IMR-90 (cell line): ENCODE results near the gene TMCC1. TPM values are rescaled to one million over a fixed set of nuclear protein-coding genes. Genes with fewer than 3 reads are reported as not detected.

Experiments
- ATAC-seq: fragments of 200-7000 bp; cut with Tn5 transposase; 2 replicates; pipeline ENCODE4 v1.9.1; 2020; ENCODE audit warnings: low read depth, mild to moderate bottlenecking, moderate library complexity
- BruUV-seq: library from RNA; stranded (reverse); fragments of 400-500 nt; replicated peaks from 2 replicates; lab custom pipeline; 2021; lab: Mats Ljungman, UMichigan
- CTCF ChIA-PET: fragments of 300-600 bp; formaldehyde crosslinking; extraction: SDS; loops from one replicate; lab custom pipeline; 2021; ENCODE audit warnings: antibody characterized with exemption; lab: Yijun Ruan, JAX
- POLR2A ChIA-PET: fragments of 300-600 bp; sonication (Branson Sonifier 250); formaldehyde crosslinking; loops from one replicate; lab custom pipeline; 2022; ENCODE audit warnings: antibody characterized with exemption; ENCODE audit not compliant: unreplicated experiment; lab: Charles Lee
- DNase-seq: peaks from one replicate; pipeline ENCODE4 v3.0.0; 2013
- H2AFZ ChIP-seq: replicated peaks from 2 replicates; pipeline ENCODE3; 2013; ENCODE audit warnings: low read length, mild to moderate bottlenecking; ENCODE audit not compliant: poor library complexity
- H2AK5ac ChIP-seq: 2 replicates; pipeline ENCODE4 v1.6.1; 2013; ENCODE audit warnings: low read depth, low read length, inconsistent platforms
- H2AK9ac ChIP-seq: replicated peaks from 2 replicates; pipeline ENCODE3; 2013; ENCODE audit warnings: mild to moderate bottlenecking, low read depth, low read length, moderate library complexity; ENCODE audit not compliant: poor library complexity
- H2BK120ac ChIP-seq: 2 replicates; pipeline ENCODE4 v1.6.1; 2013; ENCODE audit warnings: low read depth, low read length, inconsistent platforms
- H2BK15ac ChIP-seq: 3 replicates; pipeline ENCODE4 v1.6.1; 2013; ENCODE audit warnings: low read depth, low read length, inconsistent platforms
- H2BK20ac ChIP-seq: 2 replicates; pipeline ENCODE4 v1.6.1; 2013; ENCODE audit warnings: low read depth, mild to moderate bottlenecking, inconsistent platforms, low read length, moderate library complexity
- H2BK5ac ChIP-seq: 2 replicates; pipeline ENCODE4 v1.6.1; 2013; ENCODE audit warnings: mild to moderate bottlenecking, low read depth, low read length, inconsistent platforms; ENCODE audit not compliant: poor library complexity, severe bottlenecking
- H3K14ac ChIP-seq: replicated peaks from 2 replicates; pipeline ENCODE4 v1.6.1; 2013; ENCODE audit warnings: low read depth, low read length, inconsistent platforms
- H3K18ac ChIP-seq: 2 replicates; pipeline ENCODE4 v1.6.1; 2013; ENCODE audit warnings: low read depth, low read length, control low read depth
- H3K23ac ChIP-seq: 2 replicates; pipeline ENCODE4 v1.6.1; 2013; ENCODE audit warnings: low read depth, low read length, inconsistent platforms
- H3K27ac ChIP-seq: 2 replicates; pipeline ENCODE4 v1.5.1; 2013; ENCODE audit warnings: mild to moderate bottlenecking, control low read depth, low read length; ENCODE audit not compliant: insufficient read depth
- H3K27me3 ChIP-seq: 2 replicates; pipeline ENCODE4 v1.6.1; 2013; ENCODE audit warnings: low read length; ENCODE audit not compliant: control insufficient read depth, insufficient read depth
- H3K36me3 ChIP-seq: 2 replicates; pipeline ENCODE4 v1.6.1; 2013; ENCODE audit warnings: low read length, mixed read lengths; ENCODE audit not compliant: control insufficient read depth, insufficient read depth
- H3K4ac ChIP-seq: 2 replicates; pipeline ENCODE4 v1.6.1; 2013; ENCODE audit warnings: low read depth, low read length, inconsistent platforms
- H3K4me1 ChIP-seq: 2 replicates; pipeline ENCODE4 v1.6.1; 2013; ENCODE audit warnings: low read length, mixed read lengths; ENCODE audit not compliant: control insufficient read depth, insufficient read depth
- H3K4me2 ChIP-seq: 2 replicates; pipeline ENCODE4 v1.6.1; 2013; ENCODE audit warnings: low read depth, mild to moderate bottlenecking, control low read depth, low read length, moderate library complexity
- H3K4me3 ChIP-seq: 2 replicates; pipeline ENCODE4 v1.5.1; 2013; ENCODE audit warnings: low read depth, mild to moderate bottlenecking, control low read depth, low read length, moderate library complexity; ENCODE audit not compliant: insufficient read depth
- H3K56ac ChIP-seq: 2 replicates; pipeline ENCODE4 v1.6.1; 2013; ENCODE audit warnings: low read length, inconsistent platforms; ENCODE audit not compliant: insufficient read depth; ENCODE audit errors: extremely low read depth
- H3K79me1 ChIP-seq, 2 experiments: 2 replicates each; pipeline ENCODE4 v1.6.1; 2013; ENCODE audit warnings: low read length in 2 of 2, inconsistent platforms in 1 of 2, low read depth in 1 of 2
- H3K9ac ChIP-seq: 2 replicates; pipeline ENCODE4 v1.6.1; 2013; ENCODE audit warnings: low read depth, low read length, control low read depth
- H3K9me1 ChIP-seq: 2 replicates; pipeline ENCODE4 v1.6.1; 2013; ENCODE audit warnings: low read length, inconsistent platforms; ENCODE audit not compliant: insufficient read depth
- H3K9me3 ChIP-seq: 2 replicates; pipeline ENCODE4 v1.6.1; 2013; ENCODE audit warnings: low read length; ENCODE audit not compliant: control insufficient read depth, insufficient read depth
- H4K20me1 ChIP-seq: 2 replicates; pipeline ENCODE4 v1.6.1; 2013; ENCODE audit warnings: low read length, inconsistent platforms; ENCODE audit not compliant: insufficient read depth
- H4K5ac ChIP-seq: 2 replicates; pipeline ENCODE4 v1.6.1; 2013; ENCODE audit warnings: mild to moderate bottlenecking, low read depth, low read length, control low read depth
- H4K8ac ChIP-seq, 2 experiments: 2 replicates each; pipeline ENCODE4 v1.6.1; 2013; ENCODE audit warnings: low read depth in 2 of 2, low read length in 2 of 2, control low read depth in 1 of 2, inconsistent platforms in 1 of 2
- H4K91ac ChIP-seq: 2 replicates; pipeline ENCODE4 v1.6.1; 2013; ENCODE audit warnings: low read depth, low read length, inconsistent platforms; ENCODE audit not compliant: insufficient read depth
- BHLHE40 ChIP-seq: fragments of 150-350 bp; IDR thresholded peaks from 2 replicates; pipeline ENCODE4 v1.6.1; 2016; ENCODE audit warnings: mild to moderate bottlenecking, low read depth, low read length
- CHD1 ChIP-seq: IDR thresholded peaks from 2 replicates; pipeline ENCODE4 v1.6.1; 2012; ENCODE audit warnings: low read depth, low read length, improper control_type of control experiment
- CTCF ChIP-seq: conservative IDR thresholded peaks from 2 replicates; pipeline ENCODE4 v1.5.1; 2012; ENCODE audit warnings: mild to moderate bottlenecking, low read depth, low read length, improper control_type of control experiment
- MAFK ChIP-seq: IDR thresholded peaks from 2 replicates; pipeline ENCODE4 v1.6.1; 2012; ENCODE audit warnings: low read depth, low read length, improper control_type of control experiment
- MAZ ChIP-seq: IDR thresholded peaks from 2 replicates; pipeline ENCODE4 v1.6.1; 2012; ENCODE audit warnings: low read depth, mild to moderate bottlenecking, low read length, improper control_type of control experiment, moderate library complexity, borderline replicate concordance
- MXI1 ChIP-seq: IDR thresholded peaks from 2 replicates; pipeline ENCODE4 v1.6.1; 2012; ENCODE audit warnings: low read depth, mild to moderate bottlenecking, low read length, moderate library complexity, borderline replicate concordance
- NFE2L2 ChIP-seq: fragments of 150-350 bp; IDR thresholded peaks from 2 replicates; pipeline ENCODE4 v1.6.1; 2016; ENCODE audit warnings: low read depth, mild to moderate bottlenecking, low read length
- POLR2A ChIP-seq: IDR thresholded peaks from 2 replicates; pipeline ENCODE4 v1.6.1; 2012; ENCODE audit warnings: mild to moderate bottlenecking, low read depth, low read length
- RCOR1 ChIP-seq: IDR thresholded peaks from 2 replicates; pipeline ENCODE4 v1.6.1; 2012; ENCODE audit warnings: mild to moderate bottlenecking, low read length, improper control_type of control experiment; ENCODE audit not compliant: insufficient replicate concordance
- RFX5 ChIP-seq: IDR thresholded peaks from 2 replicates; pipeline ENCODE4 v1.8.0; 2012; ENCODE audit warnings: low read depth, mild to moderate bottlenecking, low read length, moderate library complexity
- SMC3 ChIP-seq: fragments of 150-350 bp; IDR thresholded peaks from 2 replicates; pipeline ENCODE4 v1.6.1; 2016; ENCODE audit warnings: low read depth, mild to moderate bottlenecking, antibody characterized with exemption, low read length, moderate library complexity
- WGBS, 2 experiments: methylation state at CpG; one replicate each; pipeline versions ENCODE4 v1.1.5 to v1.1.7; 2013; ENCODE audit warnings: missing lambda C conversion rate in 2 of 2; ENCODE audit not compliant: insufficient read length in 1 of 2; ENCODE audit errors: extremely low coverage in 2 of 2; 5-methylcytosine and 5-hydroxymethylcytosine counted together
- dilution Hi-C: fragments of 300-500 bp; cut with HindIII; formaldehyde crosslinking; loops from one replicate; pipeline ENCODE4 v1.14.3; 2018; ENCODE audit warnings: low sequenced_read_pairs; ENCODE audit not compliant: unreplicated experiment
- in situ Hi-C: fragments of 300-500 bp; cut with MboI; formaldehyde crosslinking; loops from 3 replicates; pipeline ENCODE4 v1.14.3; 2019; ENCODE audit warnings: low sequenced_read_pairs, inconsistent platforms, mixed read lengths
- intact Hi-C: fragments of 100-400 bp; cut with micrococcal nuclease; formaldehyde crosslinking; loops from 2 replicates; pipeline ENCODE4 v1.10.0; 2022
- polyA plus RNA-seq, 3 experiments: library from polyadenylated mRNA; depleted of rRNA; stranded (reverse); fragments of >200 nt; gene quantifications; 2 replicates each; pipeline ENCODE4 v1.2.3, GENCODE V29; 2012; ENCODE audit warnings: low replicate concordance in 1 of 3
- total RNA-seq: library from RNA; depleted of rRNA; stranded (reverse); fragments of >200 nt; gene quantifications from 2 replicates; pipeline ENCODE4 v1.2.3, GENCODE V29; 2012

Gene TMCC1
- total and polyA plus RNA-seq, 2 of the 4 experiments (the other 2 are of a cell fraction): 5.0 to 7.3 TPM

GRCh38 chr3:129676985-129677384 lies 216.5 kb downstream of the TMCC1 start:
- H3K27me3 ChIP-seq: no peaks in the 10 kb centered on the region
- intact Hi-C loops: no loop called here

More at GRCh38 chr3:129676985-129677384, 216.5 kb downstream of the TMCC1 start:
- Histone ChIP-seq H3K36me3 (no peaks in the 10 kb centered on the region), H3K14ac (no peak overlapping the region), H3K56ac (no peak overlapping the region), H4K91ac (no peak overlapping the region), H3K79me1 (peaks cover 0 to 3% of the 10 kb centered on the region in 2 experiments; a peak in 1 of 4 replicates), H3K9ac (no peak overlapping the region), H4K8ac (no peak overlapping the region), H3K4me2 (no peak overlapping the region), H3K23ac (no peak overlapping the region), H2AK5ac (no peak overlapping the region), H3K4me3 (no peak overlapping the region), H3K4me1 (no peaks in the 10 kb centered on the region), H4K20me1 (no peaks in the 10 kb centered on the region; the same call in 1 of the 2 replicates), H3K9me3 (no peaks in the 10 kb centered on the region), H3K18ac (no peak overlapping the region), H3K27ac (no peak overlapping the region), H2BK120ac (no peak overlapping the region), H2AK9ac (no peak overlapping the region), H3K4ac (no peak overlapping the region), H2BK15ac (no peak overlapping the region), H2AFZ (no peak overlapping the region), H3K9me1 (0 out of 2 replicates have a peak, but pooled peaks cover 2% of the 10 kb centered on the region), H2BK5ac (no peak overlapping the region), H4K5ac (no peak overlapping the region), H2BK20ac (no peak overlapping the region)
- WGBS, 2 experiments: no CpG with 5 or more reads among the region's 5 CpGs
- BruUV-seq: no TSS peak
- CTCF ChIA-PET: interaction anchor here (0.6 kb wide), 1 partner anchor 14 kb away, joined by 7 read pairs; no protein-coding TSS in a partner anchor
- in situ Hi-C loops: no loop called here
- POLR2A ChIA-PET: no interaction called here
- DNase-seq (no peak), ATAC-seq (no peak)
- TF ChIP-seq SMC3: no peak
- TF ChIP-seq NFE2L2: no peak
- no peak for TF ChIP-seq CTCF
- TF ChIP-seq POLR2A: no peak
- no peak for TF ChIP-seq MAZ
- TF ChIP-seq RCOR1: no peak
- TF ChIP-seq RFX5: no peak
- TF ChIP-seq MAFK: no peak
- TF ChIP-seq MXI1: no peak
- TF ChIP-seq BHLHE40: no peak
- TF ChIP-seq CHD1: no peak
- dilution Hi-C loops: no loop called here
